ENCODE results near the gene PHACTR2.
"Not testable (repeated sequence)": the region's sequence is repeated elsewhere in the genome, so short reads cannot be mapped to it uniquely, and the experiment has no call there.

The PHACTR2 gene

GRCh38 chr6:143677891-143678791, at the start of gene PHACTR2:
Gene PHACTR2, plus strand, starts transcription at chr6:143677965. Its CDS starts 199 bp downstream, at chr6:143678164.
- H3K4me3 ChIP-seq (ENCODE audit: low read depth, low read length) = peak within 1 kb of the TSS; percentile 30
- no peak for DNase-seq (ENCODE audit: low read depth)
- TF ChIP-seq, protein P1, sequence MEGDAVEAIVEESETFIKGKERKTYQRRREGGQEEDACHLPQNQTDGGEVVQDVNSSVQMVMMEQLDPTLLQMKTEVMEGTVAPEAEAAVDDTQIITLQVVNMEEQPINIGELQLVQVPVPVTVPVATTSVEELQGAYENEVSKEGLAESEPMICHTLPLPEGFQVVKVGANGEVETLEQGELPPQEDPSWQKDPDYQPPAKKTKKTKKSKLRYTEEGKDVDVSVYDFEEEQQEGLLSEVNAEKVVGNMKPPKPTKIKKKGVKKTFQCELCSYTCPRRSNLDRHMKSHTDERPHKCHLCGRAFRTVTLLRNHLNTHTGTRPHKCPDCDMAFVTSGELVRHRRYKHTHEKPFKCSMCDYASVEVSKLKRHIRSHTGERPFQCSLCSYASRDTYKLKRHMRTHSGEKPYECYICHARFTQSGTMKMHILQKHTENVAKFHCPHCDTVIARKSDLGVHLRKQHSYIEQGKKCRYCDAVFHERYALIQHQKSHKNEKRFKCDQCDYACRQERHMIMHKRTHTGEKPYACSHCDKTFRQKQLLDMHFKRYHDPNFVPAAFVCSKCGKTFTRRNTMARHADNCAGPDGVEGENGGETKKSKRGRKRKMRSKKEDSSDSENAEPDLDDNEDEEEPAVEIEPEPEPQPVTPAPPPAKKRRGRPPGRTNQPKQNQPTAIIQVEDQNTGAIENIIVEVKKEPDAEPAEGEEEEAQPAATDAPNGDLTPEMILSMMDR (IDR thresholded peaks at IDR 0.05; ENCODE audit: low read depth, low read length, missing control alignments) = no peak

DNA sequence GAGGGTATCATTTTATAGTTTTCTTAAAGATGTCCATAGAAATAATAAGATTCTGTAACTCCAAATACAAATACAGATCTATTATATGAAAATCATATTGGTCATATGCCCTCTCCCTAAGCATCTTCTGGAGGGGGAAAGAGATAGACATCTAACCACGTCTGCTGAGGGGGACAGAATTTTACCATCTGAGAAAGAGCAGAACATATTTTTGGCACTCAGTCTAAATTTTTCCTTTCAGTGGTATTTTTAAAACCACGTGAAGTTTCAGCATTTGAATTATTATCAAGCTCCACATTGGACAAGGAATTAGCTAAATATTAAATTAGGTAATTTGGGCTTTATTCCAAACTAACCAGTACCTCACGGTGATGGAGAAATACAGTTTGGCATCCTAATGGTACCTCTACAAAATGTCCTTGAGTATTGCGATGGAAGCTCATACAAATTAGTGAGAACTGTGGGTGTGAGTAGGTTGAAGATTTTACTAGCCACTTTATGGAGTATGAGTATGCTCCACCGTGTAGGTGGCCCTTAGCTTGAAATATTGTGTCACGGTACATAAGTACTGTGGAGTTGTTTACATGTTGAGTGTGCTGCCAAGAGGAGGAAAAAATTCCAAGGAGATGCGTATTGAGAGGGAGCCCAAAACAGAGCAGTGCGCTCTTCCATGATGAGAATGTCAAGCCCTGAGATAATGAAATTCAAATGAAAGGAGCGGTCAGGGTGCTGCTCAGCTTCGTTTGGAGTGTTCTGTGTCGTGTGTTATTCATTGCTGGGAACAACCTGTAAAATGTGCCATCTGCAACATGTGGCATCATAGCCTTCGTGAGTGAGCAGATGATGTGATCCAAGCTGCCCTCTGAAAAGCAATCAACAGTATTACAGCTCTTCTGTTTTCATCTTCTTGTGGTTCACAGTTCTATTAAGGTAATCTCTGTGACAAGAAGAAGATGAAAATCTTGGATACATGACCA, 48.4 kb upstream of the PHACTR2 start:
- DNase-seq (ENCODE audit: low read depth) = no peak
- TF ChIP-seq, protein P1 (IDR thresholded peaks at IDR 0.05; ENCODE audit: low read depth, low read length, missing control alignments) = no peak
- H3K4me3 ChIP-seq (ENCODE audit: low read depth, low read length) = no peak overlapping the region

DNA sequence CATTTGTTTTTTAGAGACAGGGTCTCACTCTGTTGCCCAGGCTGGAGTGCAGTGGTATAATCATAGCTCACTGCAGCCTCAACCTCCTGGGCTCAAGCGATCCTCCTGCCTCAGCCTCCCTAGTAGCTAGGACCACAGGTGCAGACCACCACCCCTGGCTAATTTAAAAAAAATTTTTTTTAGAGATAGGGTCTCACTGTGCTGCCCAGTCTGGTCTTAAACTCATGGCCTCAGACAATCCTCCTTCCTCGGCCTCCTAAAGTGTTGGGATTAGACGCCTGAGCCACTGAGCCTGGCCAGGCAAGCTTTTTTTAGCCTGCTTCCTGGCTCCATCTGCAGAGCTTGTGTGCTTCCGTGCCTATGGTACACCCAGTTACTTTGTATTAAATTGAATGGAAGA, 46.6 kb upstream of the PHACTR2 start:
- not testable (repeated sequence) for DNase-seq (ENCODE audit: low read depth); H3K4me3 ChIP-seq (ENCODE audit: low read depth, low read length)

- no peak for DNase-seq (ENCODE audit: low read depth)
- TF ChIP-seq, protein P1 (IDR thresholded peaks at IDR 0.05; ENCODE audit: low read depth, low read length, missing control alignments) = no peak
- H3K4me3 ChIP-seq (ENCODE audit: low read depth, low read length) = no peak overlapping the region
Observed at GRCh38 chr6:143632894-143633293, 44.9 kb upstream of the PHACTR2 start.

GRCh38 chr6:143634486-143634885, 43.3 kb upstream of the PHACTR2 start:
- no peak for DNase-seq (ENCODE audit: low read depth)
- no peak overlapping the region for H3K4me3 ChIP-seq (ENCODE audit: low read depth, low read length)
- TF ChIP-seq, protein P1 (IDR thresholded peaks at IDR 0.05; ENCODE audit: low read depth, low read length, missing control alignments) = no peak

- TF ChIP-seq, protein P1 (IDR thresholded peaks at IDR 0.05; ENCODE audit: low read depth, low read length, missing control alignments) = no peak
- no peak for DNase-seq (ENCODE audit: low read depth)
Observed at GRCh38 chr6:143637691-143638090, 40.1 kb upstream of the PHACTR2 start.

DNA sequence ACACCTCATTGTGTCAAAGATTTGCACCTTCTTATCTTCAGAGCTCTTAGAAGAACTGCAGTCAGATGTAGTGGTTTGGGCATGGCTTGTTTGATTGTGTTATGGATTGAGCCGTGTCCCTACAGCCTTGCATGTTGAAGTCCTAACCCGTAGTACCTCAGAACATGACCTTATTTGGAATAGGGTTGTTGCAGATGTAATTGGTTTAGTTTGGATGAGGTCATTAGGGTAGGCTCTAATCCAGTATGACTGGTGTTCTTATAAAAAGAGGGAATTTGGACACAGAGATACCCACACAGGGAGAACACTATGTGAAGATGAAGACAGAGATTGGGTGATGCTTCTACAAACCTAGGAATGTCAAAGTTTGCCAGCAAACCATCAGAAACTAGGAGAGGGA, 35.4 kb upstream of the PHACTR2 start:
- TF ChIP-seq, protein P1 (IDR thresholded peaks at IDR 0.05; ENCODE audit: low read depth, low read length, missing control alignments) = no peak
- H3K4me3 ChIP-seq (ENCODE audit: low read depth, low read length) = no peak overlapping the region
- no peak for DNase-seq (ENCODE audit: low read depth)

More at GRCh38 chr6:143637691-143638090, 40.1 kb upstream of the PHACTR2 start:
- H3K4me3 ChIP-seq (ENCODE audit: low read depth, low read length) = no peak overlapping the region

All from GM12864 (cell line).